ENCODE results near the gene COX7A2L.

DNA sequence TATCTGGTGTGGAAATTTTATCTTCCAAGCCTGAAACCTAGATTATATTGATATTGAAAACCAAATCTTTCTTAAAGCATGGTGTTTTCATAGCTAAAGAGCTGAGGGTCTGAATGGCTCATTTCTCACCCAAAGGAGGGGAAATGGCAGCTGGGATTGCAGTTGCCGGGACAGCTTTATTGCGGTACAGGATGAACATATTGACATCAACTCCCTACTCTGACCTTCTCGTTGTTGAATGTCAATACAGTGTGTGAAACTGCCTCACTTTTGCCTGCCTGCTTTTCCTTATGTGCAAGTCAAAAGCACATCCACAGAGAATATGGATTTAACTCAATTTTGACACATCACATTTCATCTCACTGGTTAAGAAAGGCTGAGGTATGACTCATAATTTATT, 3.6 kb upstream of the COX7A2L start:
- TF ChIP-seq, protein P1, sequence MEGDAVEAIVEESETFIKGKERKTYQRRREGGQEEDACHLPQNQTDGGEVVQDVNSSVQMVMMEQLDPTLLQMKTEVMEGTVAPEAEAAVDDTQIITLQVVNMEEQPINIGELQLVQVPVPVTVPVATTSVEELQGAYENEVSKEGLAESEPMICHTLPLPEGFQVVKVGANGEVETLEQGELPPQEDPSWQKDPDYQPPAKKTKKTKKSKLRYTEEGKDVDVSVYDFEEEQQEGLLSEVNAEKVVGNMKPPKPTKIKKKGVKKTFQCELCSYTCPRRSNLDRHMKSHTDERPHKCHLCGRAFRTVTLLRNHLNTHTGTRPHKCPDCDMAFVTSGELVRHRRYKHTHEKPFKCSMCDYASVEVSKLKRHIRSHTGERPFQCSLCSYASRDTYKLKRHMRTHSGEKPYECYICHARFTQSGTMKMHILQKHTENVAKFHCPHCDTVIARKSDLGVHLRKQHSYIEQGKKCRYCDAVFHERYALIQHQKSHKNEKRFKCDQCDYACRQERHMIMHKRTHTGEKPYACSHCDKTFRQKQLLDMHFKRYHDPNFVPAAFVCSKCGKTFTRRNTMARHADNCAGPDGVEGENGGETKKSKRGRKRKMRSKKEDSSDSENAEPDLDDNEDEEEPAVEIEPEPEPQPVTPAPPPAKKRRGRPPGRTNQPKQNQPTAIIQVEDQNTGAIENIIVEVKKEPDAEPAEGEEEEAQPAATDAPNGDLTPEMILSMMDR (IDR thresholded peaks at IDR 0.05) = no peak
- TF ChIP-seq EP300 (IDR thresholded peaks at IDR 0.05) = no peak

All from ovary (tissue), 3 donors.